Measurements from ENCODE around the gene DTD1.

GRCh38 chr20:18719426-18719825 lies 131.6 kb downstream of the DTD1 start:
- no peak for TF ChIP-seq CTCF (IDR thresholded peaks at IDR 0.05; ENCODE audit: borderline replicate concordance, extremely low read depth, low read length, poor library complexity, severe bottlenecking)
- TF ChIP-seq EZH2 (IDR thresholded peaks at IDR 0.05; ENCODE audit: borderline replicate concordance, low read depth, low read length, severe bottlenecking), result no peak
